ENCODE data around the gene MINDY4.

Gene MINDY4

GRCh38 chr7:30810986-30811385 lies 39.8 kb downstream of the MINDY4 start:
- no peak for DNase-seq
- no peak overlapping the region for H3K4me3 Mint-ChIP-seq
- H3K27me3 Mint-ChIP-seq: peaks cover 7% of the 10 kb centered on the region
- H3K36me3 Mint-ChIP-seq: no peaks in the 10 kb centered on the region
- no peak overlapping the region for H3K27ac Mint-ChIP-seq
- H3K4me1 Mint-ChIP-seq: no peaks in the 10 kb centered on the region
- no peaks in the 10 kb centered on the region for H3K9me3 Mint-ChIP-seq
- CTCF ChIA-PET: no interaction called here

- CTCF ChIA-PET: interaction anchor here (0.9 kb wide), 1 partner anchor 158 kb away, joined by 3 read pairs; no protein-coding TSS in a partner anchor
- H3K27ac Mint-ChIP-seq: no peak overlapping the region
- H3K36me3 Mint-ChIP-seq: no peaks in the 10 kb centered on the region
- H3K4me3 Mint-ChIP-seq: no peak overlapping the region
- no peaks in the 10 kb centered on the region for H3K9me3 Mint-ChIP-seq
- H3K27me3 Mint-ChIP-seq: peaks cover 7% of the 10 kb centered on the region
- H3K4me1 Mint-ChIP-seq: no peaks in the 10 kb centered on the region
- no peak for DNase-seq
Observed at GRCh38 chr7:30812676-30813075, 41.5 kb downstream of the MINDY4 start.

- H3K27ac Mint-ChIP-seq: no peak overlapping the region
- no peaks in the 10 kb centered on the region for H3K9me3 Mint-ChIP-seq
- peaks cover 7% of the 10 kb centered on the region for H3K27me3 Mint-ChIP-seq
- no peaks in the 10 kb centered on the region for H3K36me3 Mint-ChIP-seq
- H3K4me3 Mint-ChIP-seq: no peak overlapping the region
- CTCF ChIA-PET: interaction anchor here (1.0 kb wide), 1 partner anchor 309 kb away, joined by 3 read pairs; no protein-coding TSS in a partner anchor
- H3K4me1 Mint-ChIP-seq: no peaks in the 10 kb centered on the region
- no peak for DNase-seq
Observed at GRCh38 chr7:30813466-30813865, 42.2 kb downstream of the MINDY4 start.

- Mint-ChIP-seq H3K4me1 (no peaks in the 10 kb centered on the region), H3K27ac (no peak overlapping the region), H3K9me3 (no peaks in the 10 kb centered on the region), H3K36me3 (no peaks in the 10 kb centered on the region), H3K4me3 (no peak overlapping the region), H3K27me3 (peaks cover 7% of the 10 kb centered on the region)
- DNase-seq: no peak
- CTCF ChIA-PET: interaction anchor here (0.7 kb wide), 1 partner anchor 169 kb away, joined by 3 read pairs; no protein-coding TSS in a partner anchor
Observed at GRCh38 chr7:30814700-30815387, 43.6 kb downstream of the MINDY4 start.

- no peak overlapping the region for H3K4me3 Mint-ChIP-seq
- CTCF ChIA-PET: no interaction called here
- H3K9me3 Mint-ChIP-seq: no peaks in the 10 kb centered on the region
- H3K4me1 Mint-ChIP-seq: no peaks in the 10 kb centered on the region
- no peak for DNase-seq
- H3K27me3 Mint-ChIP-seq: peaks cover 7% of the 10 kb centered on the region
- no peaks in the 10 kb centered on the region for H3K36me3 Mint-ChIP-seq
- no peak overlapping the region for H3K27ac Mint-ChIP-seq
Observed at GRCh38 chr7:30815388-30815854, 44.2 kb downstream of the MINDY4 start.

- no peak overlapping the region for H3K4me3 Mint-ChIP-seq
- no peaks in the 10 kb centered on the region for H3K9me3 Mint-ChIP-seq
- no peak overlapping the region for H3K27ac Mint-ChIP-seq
- H3K4me1 Mint-ChIP-seq: no peaks in the 10 kb centered on the region
- peaks cover 7% of the 10 kb centered on the region for H3K27me3 Mint-ChIP-seq
- CTCF ChIA-PET: no interaction called here
- DNase-seq: no peak
- H3K36me3 Mint-ChIP-seq: no peaks in the 10 kb centered on the region
Observed at GRCh38 chr7:30815951-30816644, 44.9 kb downstream of the MINDY4 start.

- no peak overlapping the region for H3K27ac Mint-ChIP-seq
- no peak overlapping the region for H3K4me3 Mint-ChIP-seq
- no peaks in the 10 kb centered on the region for H3K4me1 Mint-ChIP-seq
- no peak for DNase-seq
- no peaks in the 10 kb centered on the region for H3K36me3 Mint-ChIP-seq
- H3K9me3 Mint-ChIP-seq: no peaks in the 10 kb centered on the region
- CTCF ChIA-PET: no interaction called here
- peaks cover 7% of the 10 kb centered on the region for H3K27me3 Mint-ChIP-seq
Observed at GRCh38 chr7:30816645-30817370, 45.6 kb downstream of the MINDY4 start.

- no peak for DNase-seq
- Mint-ChIP-seq H3K36me3 (no peaks in the 10 kb centered on the region), H3K4me1 (no peaks in the 10 kb centered on the region), H3K27me3 (peaks cover 11% of the 10 kb centered on the region), H3K27ac (no peak overlapping the region), H3K4me3 (no peak overlapping the region), H3K9me3 (no peaks in the 10 kb centered on the region)
- CTCF ChIA-PET: no interaction called here
Observed at GRCh38 chr7:30817371-30817767, 46.2 kb downstream of the MINDY4 start.

GRCh38 chr7:30824821-30825720 lies 53.9 kb downstream of the MINDY4 start:
- no peak for DNase-seq
- peaks cover 8% of the 10 kb centered on the region for H3K4me1 Mint-ChIP-seq
- H3K9me3 Mint-ChIP-seq: peaks cover 3% of the 10 kb centered on the region
- H3K27ac Mint-ChIP-seq: no peak overlapping the region
- peaks cover 4% of the 10 kb centered on the region for H3K27me3 Mint-ChIP-seq
- CTCF ChIA-PET: no interaction called here
- H3K36me3 Mint-ChIP-seq: no peaks in the 10 kb centered on the region
- no peak overlapping the region for H3K4me3 Mint-ChIP-seq

GRCh38 chr7:30826181-30826580 lies 55.0 kb downstream of the MINDY4 start:
- H3K4me3 Mint-ChIP-seq: no peak overlapping the region
- peaks cover 7% of the 10 kb centered on the region for H3K9me3 Mint-ChIP-seq
- H3K27ac Mint-ChIP-seq: no peak overlapping the region
- H3K4me1 Mint-ChIP-seq: peaks cover 8% of the 10 kb centered on the region
- H3K36me3 Mint-ChIP-seq: no peaks in the 10 kb centered on the region
- DNase-seq: no peak
- H3K27me3 Mint-ChIP-seq: peaks cover 4% of the 10 kb centered on the region
- CTCF ChIA-PET: no interaction called here

- peaks cover 18% of the 10 kb centered on the region for H3K9me3 Mint-ChIP-seq
- no peaks in the 10 kb centered on the region for H3K27me3 Mint-ChIP-seq
- H3K27ac Mint-ChIP-seq: no peak overlapping the region
- H3K4me1 Mint-ChIP-seq: peaks cover 8% of the 10 kb centered on the region
- H3K36me3 Mint-ChIP-seq: no peaks in the 10 kb centered on the region
- CTCF ChIA-PET: no interaction called here
- H3K4me3 Mint-ChIP-seq: no peak overlapping the region
- DNase-seq: no peak
Observed at GRCh38 chr7:30828591-30828990, 57.4 kb downstream of the MINDY4 start.

GRCh38 chr7:30829471-30829870 lies 58.3 kb downstream of the MINDY4 start:
- H3K9me3 Mint-ChIP-seq: peaks cover 25% of the 10 kb centered on the region
- no peaks in the 10 kb centered on the region for H3K36me3 Mint-ChIP-seq
- H3K27me3 Mint-ChIP-seq: no peaks in the 10 kb centered on the region
- H3K4me1 Mint-ChIP-seq: peaks cover 8% of the 10 kb centered on the region
- no peak overlapping the region for H3K27ac Mint-ChIP-seq
- CTCF ChIA-PET: no interaction called here
- no peak for DNase-seq
- H3K4me3 Mint-ChIP-seq: no peak overlapping the region

GRCh38 chr7:30831227-30831626 lies 60.0 kb downstream of the MINDY4 start:
- Mint-ChIP-seq H3K36me3 (no peaks in the 10 kb centered on the region), H3K27ac (no peak overlapping the region), H3K9me3 (peaks cover 30% of the 10 kb centered on the region), H3K4me3 (no peak overlapping the region), H3K4me1 (peaks cover 8% of the 10 kb centered on the region), H3K27me3 (no peaks in the 10 kb centered on the region)
- no peak for DNase-seq
- CTCF ChIA-PET: no interaction called here

GRCh38 chr7:30831936-30832335 lies 60.7 kb downstream of the MINDY4 start:
- CTCF ChIA-PET: no interaction called here
- peaks cover 30% of the 10 kb centered on the region for H3K9me3 Mint-ChIP-seq
- H3K27me3 Mint-ChIP-seq: no peaks in the 10 kb centered on the region

More at GRCh38 chr7:30831936-30832335, 60.7 kb downstream of the MINDY4 start:
- no peak for DNase-seq
- no peaks in the 10 kb centered on the region for H3K36me3 Mint-ChIP-seq
- H3K4me3 Mint-ChIP-seq: no peak overlapping the region
- no peak overlapping the region for H3K27ac Mint-ChIP-seq
- peaks cover 8% of the 10 kb centered on the region for H3K4me1 Mint-ChIP-seq

All from activated naive CD4-positive, alpha-beta T cell treated with anti-CD3 and anti-CD28 coated beads, Interleukin-2, amount 10 ng/mL, durations not matched to agents 7 days and 5 days (primary cell).